Vagina (tissue), 2 donors: ENCODE data around the gene DNPH1.

ENCODE experiments used
- CTCF ChIP-seq, 3 experiments: fragments of 450-650 bp in 2 of 3; fragments of 200-600 bp in 1 of 3; sonication (generic) in 1 of 3; IDR thresholded peaks; one replicate each; pipeline ENCODE4 v1.5.1; 2017 to 2019; ENCODE audit warnings: antibody characterized with exemption in 3 of 3, mild to moderate bottlenecking in 2 of 3, moderate library complexity in 2 of 3
- POLR2A ChIP-seq, 2 donors: fragments of 450-650 bp; IDR thresholded peaks; one replicate each; pipeline ENCODE4 v1.6.1; 2017; ENCODE audit warnings: antibody characterized with exemption in 2 of 2, mild to moderate bottlenecking in 2 of 2, moderate library complexity in 2 of 2
- POLR2AphosphoS5 ChIP-seq, 2 donors: sonication (generic); formaldehyde crosslinking; IDR thresholded peaks; one replicate each; pipeline ENCODE4 v1.9.0; 2017; ENCODE audit warnings: antibody characterized with exemption in 2 of 2, mild to moderate bottlenecking in 2 of 2, low read depth in 1 of 2; ENCODE audit not compliant: insufficient read depth in 1 of 2

GRCh38 chr6:43256670-43257366, 27.5 kb upstream of the DNPH1 start:
- TF ChIP-seq CTCF (IDR thresholded peaks at IDR 0.05) (no peak), POLR2AphosphoS5 (IDR thresholded peaks at IDR 0.05; ENCODE audit: insufficient read depth in 1 of 2, low read depth in 1 of 2) (no peak), POLR2A (IDR thresholded peaks at IDR 0.05) (no peak)
